Fibroblast of lung (primary cell): ENCODE data around the gene SLC37A2.

ENCODE experiments used
- EZH2 ChIP-seq: IDR thresholded peaks from 2 replicates; pipeline ENCODE4 v1.5.1; 2012; ENCODE audit warnings: low read length, control low read depth, mild to moderate bottlenecking; ENCODE audit errors: missing control alignments
- TF ChIP-seq, protein P1 (sequence below), 2 donors: IDR thresholded peaks in 1 of 2; conservative IDR thresholded peaks in 1 of 2; 1 replicate in 1 of 2; 2 replicates in 1 of 2; pipeline ENCODE4 v1.5.1; 2011 to 2012; ENCODE audit warnings: low read length in 2 of 2, control low read depth in 1 of 2, inconsistent platforms in 1 of 2, low read depth in 1 of 2, mild to moderate bottlenecking in 1 of 2

DNA sequence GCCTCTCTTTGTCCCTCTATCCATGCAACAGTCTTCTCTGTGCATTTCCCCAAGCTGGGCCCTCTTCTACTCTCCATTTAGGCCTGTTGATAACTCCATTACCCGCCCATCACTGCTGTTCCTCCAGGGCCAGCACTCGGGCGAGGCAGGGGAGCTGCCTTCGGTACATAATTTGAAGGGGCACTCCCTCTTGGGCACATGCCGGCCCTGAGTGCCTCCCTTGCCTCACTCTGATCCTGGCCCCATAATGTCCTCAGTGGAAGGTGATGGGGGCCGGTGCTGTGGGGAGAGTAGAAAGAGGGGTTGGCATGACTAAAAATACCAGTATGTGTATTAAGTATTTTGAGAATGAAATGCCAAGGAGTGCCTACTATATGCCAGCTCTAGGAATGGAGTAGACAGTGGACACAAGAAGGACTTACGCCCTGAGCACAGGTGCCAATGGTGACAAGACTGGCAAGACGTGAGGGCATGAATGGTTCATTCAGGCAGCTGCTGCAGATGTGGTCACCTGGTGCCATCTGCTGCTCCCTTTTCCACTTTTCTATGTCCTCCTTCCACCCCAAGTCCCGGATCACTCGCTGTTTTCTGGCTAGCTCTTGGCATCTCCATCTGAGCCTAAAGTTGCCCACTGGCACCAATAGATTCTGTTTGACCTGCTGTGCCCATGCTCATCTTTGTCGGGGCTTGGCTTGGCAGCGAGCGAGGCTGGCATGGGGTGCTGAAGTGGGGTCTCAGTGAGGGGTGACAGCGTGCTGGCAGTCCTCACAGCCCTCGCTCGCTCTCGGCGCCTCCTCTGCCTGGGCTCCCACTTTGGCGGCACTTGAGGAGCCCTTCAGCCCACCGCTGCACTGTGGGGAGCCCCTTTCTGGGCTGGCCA, 25.7 kb downstream of the SLC37A2 start:
- TF ChIP-seq, protein P1, sequence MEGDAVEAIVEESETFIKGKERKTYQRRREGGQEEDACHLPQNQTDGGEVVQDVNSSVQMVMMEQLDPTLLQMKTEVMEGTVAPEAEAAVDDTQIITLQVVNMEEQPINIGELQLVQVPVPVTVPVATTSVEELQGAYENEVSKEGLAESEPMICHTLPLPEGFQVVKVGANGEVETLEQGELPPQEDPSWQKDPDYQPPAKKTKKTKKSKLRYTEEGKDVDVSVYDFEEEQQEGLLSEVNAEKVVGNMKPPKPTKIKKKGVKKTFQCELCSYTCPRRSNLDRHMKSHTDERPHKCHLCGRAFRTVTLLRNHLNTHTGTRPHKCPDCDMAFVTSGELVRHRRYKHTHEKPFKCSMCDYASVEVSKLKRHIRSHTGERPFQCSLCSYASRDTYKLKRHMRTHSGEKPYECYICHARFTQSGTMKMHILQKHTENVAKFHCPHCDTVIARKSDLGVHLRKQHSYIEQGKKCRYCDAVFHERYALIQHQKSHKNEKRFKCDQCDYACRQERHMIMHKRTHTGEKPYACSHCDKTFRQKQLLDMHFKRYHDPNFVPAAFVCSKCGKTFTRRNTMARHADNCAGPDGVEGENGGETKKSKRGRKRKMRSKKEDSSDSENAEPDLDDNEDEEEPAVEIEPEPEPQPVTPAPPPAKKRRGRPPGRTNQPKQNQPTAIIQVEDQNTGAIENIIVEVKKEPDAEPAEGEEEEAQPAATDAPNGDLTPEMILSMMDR (conservative IDR thresholded peaks at IDR 0.05 in 1 of 2, IDR thresholded peaks at IDR 0.05 in 1 of 2; ENCODE audit: low read depth in 1 of 2, low read length in 2 of 2), result no peak
- no peak for TF ChIP-seq EZH2
